Colonic mucosa (tissue), 4 donors: ENCODE measurements around the gene ESYT3. TPM values are rescaled to one million over a fixed set of nuclear protein-coding genes. Genes with fewer than 3 reads are reported as not detected.

Source experiments
- DNase-seq: peaks from one replicate; pipeline ENCODE4 v3.0.0-alpha.2; 2020
- H3K27ac ChIP-seq: fragments of 200-600 bp; one replicate; pipeline ENCODE4 v1.8.0; 2021
- H3K27me3 ChIP-seq: fragments of 200-600 bp; one replicate; pipeline ENCODE4 v1.8.0; 2021
- H3K36me3 ChIP-seq: fragments of 200-600 bp; one replicate; pipeline ENCODE4 v1.8.0; 2021
- H3K4me1 ChIP-seq: fragments of 200-600 bp; one replicate; pipeline ENCODE4 v1.8.0; 2021; ENCODE audit warnings: mild to moderate bottlenecking
- H3K4me3 ChIP-seq: fragments of 200-600 bp; one replicate; pipeline ENCODE4 v1.8.0; 2021
- H3K9ac ChIP-seq, 2 donors: one replicate each; pipeline ENCODE4 v1.7.0; 2013; ENCODE audit warnings: control low read depth in 2 of 2, low read depth in 2 of 2, low read length in 2 of 2
- H3K9me3 ChIP-seq: fragments of 200-600 bp; one replicate; pipeline ENCODE4 v1.8.0; 2021
- intact Hi-C: fragments of 100-400 bp; cut with DNase I; formaldehyde crosslinking; loops from one replicate; pipeline ENCODE4 v1.14.1; 2022
- total RNA-seq, 2 donors: library from RNA; stranded (reverse); fragmentation: NEBNext Ultra II Directional in 1 of 2; extraction: Animal tissue kit (Norgen Biotek cat#: 25700) in 1 of 2; gene quantifications; one replicate each; pipeline ENCODE4 v1.2.1, GENCODE V29; 2021
- TF ChIP-seq, protein P1 (sequence below): fragments of 200-600 bp; IDR thresholded peaks from one replicate; pipeline ENCODE4 v1.8.0; 2022; ENCODE audit warnings: antibody characterized with exemption, mild to moderate bottlenecking
- donor health status: healthy.
- donor health status: DM: no; HTN: no; CAD: no.
- donor health status: DM: no; HTN: no; CAD: no.

The ESYT3 gene
- total RNA-seq, 2 donors from 2014 or later: 0.89 to 1.2 TPM

DNA sequence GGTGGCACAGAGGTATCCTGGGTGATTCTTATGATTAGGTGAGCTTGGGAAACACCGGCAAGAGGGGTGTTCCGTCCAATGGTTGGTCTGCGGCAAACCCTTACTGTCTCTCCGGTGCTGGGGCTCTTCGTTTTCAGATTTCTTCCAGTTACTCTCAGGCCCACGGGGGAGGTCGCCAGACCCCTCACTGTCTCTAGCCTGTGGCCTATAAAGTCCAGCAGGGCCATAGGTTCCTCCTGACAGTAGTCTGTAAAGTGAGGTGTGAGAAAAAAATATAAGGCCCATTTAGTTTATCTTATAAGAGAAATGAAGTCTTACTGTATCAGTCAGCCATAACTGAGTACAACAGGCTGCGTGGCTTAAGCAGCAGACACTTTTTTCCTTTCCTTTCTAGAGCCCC, 1.4 kb downstream of the ESYT3 start:
- H3K4me3 ChIP-seq: no peak overlapping the region

DNA sequence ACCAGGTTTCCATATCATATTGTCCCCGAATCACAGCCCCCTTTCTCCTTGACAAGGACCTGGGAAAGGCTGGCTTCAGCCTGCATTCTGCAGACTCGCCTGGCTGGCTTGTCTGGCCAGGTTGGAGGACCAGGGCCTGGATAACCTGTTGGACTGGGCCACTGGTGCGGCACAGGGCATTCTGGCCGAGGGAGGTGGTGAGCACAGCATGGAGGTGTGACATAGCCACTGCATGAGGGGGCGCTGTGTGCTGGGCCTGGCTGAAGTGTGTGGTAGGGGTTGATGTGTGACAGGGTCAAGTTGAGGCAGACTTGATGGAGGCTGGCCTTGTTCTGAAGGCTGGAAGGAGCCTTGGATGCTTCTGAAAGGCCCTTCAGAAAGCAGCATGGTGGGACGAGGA, 2.9 kb downstream of the ESYT3 start:
- no peak overlapping the region for H3K9ac ChIP-seq
- DNase-seq: no peak
- intact Hi-C loops: no loop called here
- no peak overlapping the region for H3K4me3 ChIP-seq
- TF ChIP-seq, protein P1, sequence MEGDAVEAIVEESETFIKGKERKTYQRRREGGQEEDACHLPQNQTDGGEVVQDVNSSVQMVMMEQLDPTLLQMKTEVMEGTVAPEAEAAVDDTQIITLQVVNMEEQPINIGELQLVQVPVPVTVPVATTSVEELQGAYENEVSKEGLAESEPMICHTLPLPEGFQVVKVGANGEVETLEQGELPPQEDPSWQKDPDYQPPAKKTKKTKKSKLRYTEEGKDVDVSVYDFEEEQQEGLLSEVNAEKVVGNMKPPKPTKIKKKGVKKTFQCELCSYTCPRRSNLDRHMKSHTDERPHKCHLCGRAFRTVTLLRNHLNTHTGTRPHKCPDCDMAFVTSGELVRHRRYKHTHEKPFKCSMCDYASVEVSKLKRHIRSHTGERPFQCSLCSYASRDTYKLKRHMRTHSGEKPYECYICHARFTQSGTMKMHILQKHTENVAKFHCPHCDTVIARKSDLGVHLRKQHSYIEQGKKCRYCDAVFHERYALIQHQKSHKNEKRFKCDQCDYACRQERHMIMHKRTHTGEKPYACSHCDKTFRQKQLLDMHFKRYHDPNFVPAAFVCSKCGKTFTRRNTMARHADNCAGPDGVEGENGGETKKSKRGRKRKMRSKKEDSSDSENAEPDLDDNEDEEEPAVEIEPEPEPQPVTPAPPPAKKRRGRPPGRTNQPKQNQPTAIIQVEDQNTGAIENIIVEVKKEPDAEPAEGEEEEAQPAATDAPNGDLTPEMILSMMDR: no peak
- peaks cover 3% of the 10 kb centered on the region for H3K4me1 ChIP-seq
- no peaks in the 10 kb centered on the region for H3K9me3 ChIP-seq
- peaks cover 22% of the 10 kb centered on the region for H3K27me3 ChIP-seq
- no peaks in the 10 kb centered on the region for H3K36me3 ChIP-seq
- H3K27ac ChIP-seq: no peak overlapping the region

More for the DNA sequence above, 1.4 kb downstream of the ESYT3 start:
- Histone ChIP-seq H3K4me1 (peaks cover 3% of the 10 kb centered on the region), H3K27ac (no peak overlapping the region), H3K36me3 (no peaks in the 10 kb centered on the region), H3K27me3 (peaks cover 22% of the 10 kb centered on the region), H3K9ac (no peak overlapping the region), H3K9me3 (no peaks in the 10 kb centered on the region)
- intact Hi-C loops: no loop called here
- TF ChIP-seq, protein P1: no peak
- no peak for DNase-seq

DNA sequence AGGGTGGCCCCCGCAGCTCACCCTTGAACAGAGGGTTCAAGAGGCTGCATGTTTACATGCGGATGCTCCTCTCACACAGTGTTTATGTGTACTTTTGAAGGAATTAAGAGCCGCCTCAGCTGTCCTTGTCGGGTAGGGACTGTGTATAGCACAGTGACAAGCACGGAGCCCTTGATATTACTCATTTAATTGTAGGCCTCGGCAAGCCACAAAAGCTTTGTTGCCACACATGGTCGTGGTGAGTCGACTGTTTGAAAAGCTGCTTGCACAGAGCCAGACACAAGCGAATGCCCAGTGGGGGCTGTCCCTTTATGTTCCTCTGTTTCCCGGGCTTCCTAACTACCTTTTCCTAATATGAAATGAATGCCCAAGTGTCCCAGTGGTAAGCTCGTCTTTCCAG, 4.5 kb downstream of the ESYT3 start:
- Histone ChIP-seq H3K36me3 (no peaks in the 10 kb centered on the region), H3K9me3 (no peaks in the 10 kb centered on the region), H3K27ac (no peak overlapping the region), H3K27me3 (peaks cover 22% of the 10 kb centered on the region), H3K4me3 (no peak overlapping the region), H3K4me1 (peaks cover 3% of the 10 kb centered on the region), H3K9ac (no peak overlapping the region)
- intact Hi-C loops: no loop called here
- TF ChIP-seq, protein P1: no peak
- DNase-seq: no peak

DNA sequence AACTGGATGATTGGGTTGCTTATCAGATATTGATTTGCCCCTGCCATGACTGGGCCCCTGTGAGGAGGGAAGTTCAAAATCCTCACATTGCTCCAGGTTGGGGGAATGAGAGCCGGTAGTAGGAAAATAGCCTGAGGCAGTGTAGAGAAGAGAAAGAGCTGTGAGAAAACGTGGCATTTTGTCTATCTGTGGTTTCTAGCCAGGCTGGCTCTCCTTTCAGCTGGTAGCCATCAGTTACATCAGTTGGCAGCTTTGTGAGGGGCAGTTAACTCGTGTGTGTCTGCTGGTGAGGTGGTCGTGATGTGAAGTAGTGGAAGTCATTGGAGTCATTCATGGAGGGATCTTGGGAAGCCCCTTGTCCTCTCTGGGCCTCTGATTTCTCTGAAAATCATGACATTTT, 5.2 kb downstream of the ESYT3 start:
- Histone ChIP-seq H3K9ac (no peak overlapping the region), H3K27me3 (peaks cover 16% of the 10 kb centered on the region), H3K4me1 (peaks cover 1% of the 10 kb centered on the region), H3K4me3 (no peak overlapping the region), H3K9me3 (no peaks in the 10 kb centered on the region), H3K27ac (no peak overlapping the region), H3K36me3 (no peaks in the 10 kb centered on the region)
- no peak for DNase-seq
- TF ChIP-seq, protein P1: no peak
- intact Hi-C loops: no loop called here

DNA sequence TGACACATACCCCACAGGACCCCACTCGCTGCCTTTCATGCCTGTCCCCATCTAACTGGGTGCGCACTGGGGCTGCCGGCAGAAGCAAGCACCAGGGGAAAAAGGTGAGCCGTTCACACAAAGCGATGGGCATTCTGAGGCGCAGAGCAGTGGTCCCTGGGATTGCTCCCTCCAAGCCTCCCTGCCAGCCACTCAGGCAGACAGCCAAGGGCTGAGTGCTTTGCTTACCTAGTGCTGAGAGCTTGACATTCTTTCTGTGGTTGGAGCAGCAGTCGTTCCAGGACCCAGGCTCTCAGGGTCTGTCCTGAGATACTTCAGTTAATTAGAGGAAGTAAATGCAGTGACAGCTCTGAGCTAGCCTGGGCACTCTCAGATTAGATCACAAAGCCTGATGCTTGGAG, 5.7 kb downstream of the ESYT3 start:
- H3K36me3 ChIP-seq: no peaks in the 10 kb centered on the region
- intact Hi-C loops: no loop called here
- H3K9ac ChIP-seq: no peak overlapping the region
- H3K4me3 ChIP-seq: no peak overlapping the region
- peaks cover 11% of the 10 kb centered on the region for H3K27me3 ChIP-seq
- TF ChIP-seq, protein P1: no peak
- H3K4me1 ChIP-seq: no peaks in the 10 kb centered on the region
- no peak for DNase-seq
- H3K9me3 ChIP-seq: no peaks in the 10 kb centered on the region
- no peak overlapping the region for H3K27ac ChIP-seq

DNA sequence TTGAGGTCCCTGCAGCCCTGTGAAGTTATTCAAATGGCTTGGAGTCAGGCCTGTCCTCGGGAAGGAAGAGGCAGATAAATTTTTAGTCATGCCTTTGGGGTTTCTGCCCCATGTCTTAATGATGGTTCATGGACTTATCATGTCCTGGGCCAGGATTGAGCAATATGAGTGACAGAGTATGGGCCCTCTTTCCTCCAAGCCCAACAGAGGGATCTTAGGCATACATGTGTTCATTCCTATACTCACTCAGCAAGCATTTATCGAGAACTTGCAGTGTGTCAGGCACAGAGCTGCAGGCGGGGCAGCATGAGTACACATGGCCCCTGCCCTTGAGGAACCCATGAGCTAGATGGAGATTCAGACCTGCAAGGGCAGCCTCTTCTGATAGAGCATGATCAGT, 6.2 kb downstream of the ESYT3 start:
- TF ChIP-seq, protein P1: no peak
- Histone ChIP-seq H3K4me1 (no peaks in the 10 kb centered on the region), H3K9ac (no peak overlapping the region), H3K9me3 (no peaks in the 10 kb centered on the region), H3K36me3 (no peaks in the 10 kb centered on the region), H3K4me3 (no peak overlapping the region), H3K27ac (no peak overlapping the region), H3K27me3 (peaks cover 6% of the 10 kb centered on the region)
- no peak for DNase-seq
- intact Hi-C loops: no loop called here
